PC-9 (cell line): Measurements from ENCODE around the gene ELN. TPM values are rescaled to one million over a fixed set of nuclear protein-coding genes. Genes with fewer than 3 reads are reported as not detected.

Experiments
- BruUV-seq: library from RNA; stranded (reverse); fragments of 400-500 nt; replicated peaks from 2 replicates; lab custom pipeline; 2021; lab: Mats Ljungman, UMichigan
- CTCF ChIA-PET: fragments of 300-600 bp; sonication (Branson Sonifier 250); formaldehyde crosslinking; loops from one replicate; lab custom pipeline; 2022; ENCODE audit warnings: antibody characterized with exemption; lab: Charles Lee
- POLR2A ChIA-PET: fragments of 300-600 bp; sonication (Branson Sonifier 250); formaldehyde crosslinking; loops from one replicate; lab custom pipeline; 2022; ENCODE audit warnings: antibody characterized with exemption; ENCODE audit not compliant: unreplicated experiment; lab: Charles Lee
- DNase-seq, 2 experiments: peaks; one replicate each; pipeline versions ENCODE4 v3.0.0 to v3.0.0-alpha.2; 2015 to 2022; ENCODE audit warnings: mixed read lengths in 1 of 2
- H2AFZ ChIP-seq: fragments of 200-600 bp; sonication (generic); 2 replicates; pipeline ENCODE4 v1.8.1; 2017; ENCODE audit warnings: antibody characterized with exemption
- H3F3A ChIP-seq: fragments of 200-600 bp; sonication (generic); 2 replicates; pipeline ENCODE4 v1.8.1; 2017; ENCODE audit warnings: antibody characterized with exemption, mild to moderate bottlenecking, low read depth; ENCODE audit not compliant: insufficient read depth
- H3K27ac ChIP-seq: fragments of 200-600 bp; sonication (generic); 2 replicates; pipeline ENCODE4 v1.6.1; 2016; ENCODE audit warnings: mixed run types
- H3K27me3 ChIP-seq: fragments of 200-600 bp; sonication (generic); 2 replicates; pipeline ENCODE4 v1.6.1; 2016; ENCODE audit warnings: low read depth, mixed run types; ENCODE audit not compliant: insufficient read depth
- H3K36me3 ChIP-seq: fragments of 200-600 bp; sonication (generic); 2 replicates; pipeline ENCODE4 v1.6.1; 2016; ENCODE audit warnings: low read depth, mixed run types
- H3K4me1 ChIP-seq: fragments of 200-600 bp; sonication (generic); replicated peaks from 2 replicates; pipeline ENCODE4 v1.6.1; 2016; ENCODE audit warnings: mixed run types; ENCODE audit not compliant: insufficient read depth
- H3K4me2 ChIP-seq: fragments of 200-600 bp; sonication (generic); 2 replicates; pipeline ENCODE4 v1.6.1; 2017; ENCODE audit warnings: mixed run types
- H3K4me3 ChIP-seq: fragments of 200-600 bp; sonication (generic); 2 replicates; pipeline ENCODE4 v1.6.1; 2016; ENCODE audit warnings: mixed run types
- H3K79me2 ChIP-seq: fragments of 200-600 bp; sonication (generic); 2 replicates; pipeline ENCODE4 v1.6.1; 2017; ENCODE audit warnings: low read depth, mixed run types
- H3K9me2 ChIP-seq: fragments of 200-600 bp; sonication (generic); 2 replicates; pipeline ENCODE4 v1.8.1; 2017; ENCODE audit warnings: mild to moderate bottlenecking; ENCODE audit not compliant: insufficient read depth
- H3K9me3 ChIP-seq: fragments of 200-600 bp; sonication (generic); 2 replicates; pipeline ENCODE4 v1.8.1; 2016; ENCODE audit warnings: low read depth; ENCODE audit not compliant: insufficient read depth
- H4K20me1 ChIP-seq: fragments of 200-600 bp; sonication (generic); 2 replicates; pipeline ENCODE4 v1.8.1; 2017; ENCODE audit not compliant: insufficient read depth
- EZH2 ChIP-seq: fragments of 200-600 bp; sonication (generic); IDR thresholded peaks from 2 replicates; pipeline ENCODE4 v1.8.0; 2017; ENCODE audit warnings: antibody characterized with exemption, low read depth
- intact Hi-C: fragments of 100-400 bp; cut with micrococcal nuclease; formaldehyde crosslinking; loops from one replicate; pipeline ENCODE4 v1.10.0; 2022; ENCODE audit not compliant: unreplicated experiment
- total RNA-seq: library from RNA; stranded (reverse); gene quantifications from 2 replicates; pipeline ENCODE4 v1.2.3, GENCODE V29; 2021
- TF ChIP-seq, protein P1 (sequence below): fragments of 200-600 bp; sonication (generic); conservative IDR thresholded peaks from 2 replicates; pipeline ENCODE4 v1.6.1; 2017; ENCODE audit warnings: mixed run types, antibody characterized with exemption, mild to moderate bottlenecking, moderate library complexity

Gene ELN
- total RNA-seq, 1 experiment from 2014 or later: 0.11 TPM

DNA sequence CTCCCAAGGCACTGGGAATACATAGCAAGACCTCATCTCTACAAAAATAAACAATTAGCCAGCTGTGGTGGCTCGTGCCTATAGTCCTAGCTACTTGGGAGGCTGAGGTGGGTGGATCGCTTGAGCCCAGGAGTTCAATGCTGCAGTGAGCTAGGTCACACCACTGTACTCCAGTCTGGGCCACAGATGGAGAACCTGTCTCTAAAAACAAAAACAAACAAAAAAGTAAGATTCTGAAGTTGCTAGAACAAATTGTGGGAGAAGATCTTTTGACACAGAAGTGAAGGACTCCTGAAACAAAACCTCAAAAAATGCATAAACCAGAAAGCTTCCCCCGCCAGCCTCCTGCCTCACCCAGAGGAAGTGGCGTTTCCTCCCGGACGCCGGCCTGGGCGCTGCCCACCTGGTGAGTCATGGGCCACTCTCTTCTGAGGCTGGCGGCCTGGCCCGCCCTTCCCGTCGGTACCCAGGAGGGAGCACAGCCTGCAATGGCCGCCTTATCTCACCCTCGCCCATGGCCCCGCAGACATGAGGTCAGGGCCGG, 25.4 kb upstream of the ELN start:
- ChIA-PET POLR2A (interaction anchor here (0.6 to 0.7 kb wide), 4 partner anchors 20 to 171 kb away, joined by 3 to 4 read pairs (median 4); partner anchors contain the start of gene LIMK1), CTCF (interaction anchor here (0.6 to 1.2 kb wide), 6 partner anchors 22 to 685 kb away, joined by 3 to 5 read pairs (median 3); no protein-coding TSS in a partner anchor)
- Histone ChIP-seq H3K27me3 (no peaks in the 10 kb centered on the region), H3K4me3 (peak overlapping the region; percentile 41; the same call in 1 of the 2 replicates), H3K36me3 (no peaks in the 10 kb centered on the region), H4K20me1 (no peaks in the 10 kb centered on the region), H3K4me2 (peak overlapping the region; percentile 74), H3K4me1 (peaks cover 22% of the 10 kb centered on the region), H3K27ac (peak overlapping the region; percentile 56), H2AFZ (peak overlapping the region; percentile 80), H3K9me3 (no peaks in the 10 kb centered on the region), H3K79me2 (no peaks in the 10 kb centered on the region), H3F3A (peaks cover 19% of the 10 kb centered on the region; the same call in 1 of the 2 replicates), H3K9me2 (no peaks in the 10 kb centered on the region)
- TF ChIP-seq, protein P1, sequence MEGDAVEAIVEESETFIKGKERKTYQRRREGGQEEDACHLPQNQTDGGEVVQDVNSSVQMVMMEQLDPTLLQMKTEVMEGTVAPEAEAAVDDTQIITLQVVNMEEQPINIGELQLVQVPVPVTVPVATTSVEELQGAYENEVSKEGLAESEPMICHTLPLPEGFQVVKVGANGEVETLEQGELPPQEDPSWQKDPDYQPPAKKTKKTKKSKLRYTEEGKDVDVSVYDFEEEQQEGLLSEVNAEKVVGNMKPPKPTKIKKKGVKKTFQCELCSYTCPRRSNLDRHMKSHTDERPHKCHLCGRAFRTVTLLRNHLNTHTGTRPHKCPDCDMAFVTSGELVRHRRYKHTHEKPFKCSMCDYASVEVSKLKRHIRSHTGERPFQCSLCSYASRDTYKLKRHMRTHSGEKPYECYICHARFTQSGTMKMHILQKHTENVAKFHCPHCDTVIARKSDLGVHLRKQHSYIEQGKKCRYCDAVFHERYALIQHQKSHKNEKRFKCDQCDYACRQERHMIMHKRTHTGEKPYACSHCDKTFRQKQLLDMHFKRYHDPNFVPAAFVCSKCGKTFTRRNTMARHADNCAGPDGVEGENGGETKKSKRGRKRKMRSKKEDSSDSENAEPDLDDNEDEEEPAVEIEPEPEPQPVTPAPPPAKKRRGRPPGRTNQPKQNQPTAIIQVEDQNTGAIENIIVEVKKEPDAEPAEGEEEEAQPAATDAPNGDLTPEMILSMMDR: no peak
- TF ChIP-seq EZH2: no peak
- BruUV-seq: TSS peak; percentile 83
- intact Hi-C loops: no loop called here
- peak; percentile 57 to 76 for DNase-seq

DNA sequence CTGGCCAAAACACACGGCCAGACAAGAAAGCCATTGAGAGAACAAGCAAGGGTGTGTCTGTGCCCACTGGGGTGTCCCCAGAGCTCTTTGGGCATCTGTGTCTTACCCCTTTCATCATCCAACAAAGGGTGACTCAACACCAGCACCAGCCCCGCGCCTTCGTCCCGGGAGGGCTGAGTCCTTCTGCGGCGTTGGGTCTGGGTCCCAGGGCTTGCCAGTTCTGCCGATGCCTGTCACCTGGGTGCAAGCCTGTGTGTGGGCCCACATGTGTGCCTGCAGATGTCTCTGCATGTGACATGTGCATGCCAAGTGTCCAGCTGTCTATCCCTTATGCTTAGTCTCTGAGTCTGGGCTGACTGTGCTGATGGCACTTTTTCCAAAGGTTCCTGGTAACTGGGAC, 24.4 kb upstream of the ELN start:
- Histone ChIP-seq H3K4me2 (peak overlapping the region; percentile 74; the same call in 1 of the 2 replicates), H3K4me3 (no peak overlapping the region), H3K27ac (no peak overlapping the region)

DNA sequence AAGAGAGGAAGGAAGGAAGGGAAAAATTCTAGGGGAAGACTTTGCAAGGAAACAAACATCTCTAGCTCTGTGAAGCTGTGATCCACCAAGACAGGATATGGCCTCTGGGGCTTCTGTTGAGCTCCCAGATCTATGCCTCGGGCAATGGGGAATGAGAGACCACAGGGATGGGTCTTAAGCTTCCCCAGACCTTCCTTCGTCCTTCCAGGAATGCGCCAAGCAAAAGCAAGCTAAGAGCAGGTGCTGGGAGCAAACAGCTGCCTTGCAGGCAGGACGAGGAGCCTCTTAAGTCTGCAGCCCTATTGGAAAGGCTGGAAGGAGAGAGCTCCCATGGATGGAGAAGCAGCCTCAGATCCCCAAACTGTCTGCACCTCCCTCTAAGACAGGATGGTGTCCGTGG, 21.9 kb upstream of the ELN start:
- BruUV-seq: no TSS peak
- TF ChIP-seq EZH2: no peak
- TF ChIP-seq, protein P1: no peak
- Histone ChIP-seq H3K4me3 (no peak overlapping the region), H3K27ac (no peak overlapping the region), H3K27me3 (no peaks in the 10 kb centered on the region), H3F3A (peaks cover 19% of the 10 kb centered on the region; the same call in 1 of the 2 replicates), H3K4me1 (peaks cover 22% of the 10 kb centered on the region), H3K4me2 (no peak overlapping the region), H3K9me3 (no peaks in the 10 kb centered on the region), H4K20me1 (no peaks in the 10 kb centered on the region), H3K9me2 (no peaks in the 10 kb centered on the region), H3K79me2 (no peaks in the 10 kb centered on the region), H2AFZ (no peak overlapping the region), H3K36me3 (no peaks in the 10 kb centered on the region)
- intact Hi-C loops: no loop called here
- ChIA-PET CTCF (no interaction called here), POLR2A (no interaction called here)
- DNase-seq: no peak

More for the DNA sequence above, 24.4 kb upstream of the ELN start:
- Histone ChIP-seq H4K20me1 (no peaks in the 10 kb centered on the region), H3K9me2 (no peaks in the 10 kb centered on the region), H3K9me3 (no peaks in the 10 kb centered on the region), H3K36me3 (no peaks in the 10 kb centered on the region), H3K27me3 (no peaks in the 10 kb centered on the region), H3F3A (peaks cover 19% of the 10 kb centered on the region; the same call in 1 of the 2 replicates), H3K79me2 (no peaks in the 10 kb centered on the region), H2AFZ (no peak overlapping the region), H3K4me1 (peaks cover 22% of the 10 kb centered on the region)
- ChIA-PET POLR2A (no interaction called here), CTCF (no interaction called here)
- TF ChIP-seq, protein P1: no peak
- TF ChIP-seq EZH2: no peak
- intact Hi-C loops: no loop called here
- no peak for DNase-seq
- no TSS peak for BruUV-seq
